Measurements from ENCODE around the gene PHACTR3.

The PHACTR3 gene

DNA sequence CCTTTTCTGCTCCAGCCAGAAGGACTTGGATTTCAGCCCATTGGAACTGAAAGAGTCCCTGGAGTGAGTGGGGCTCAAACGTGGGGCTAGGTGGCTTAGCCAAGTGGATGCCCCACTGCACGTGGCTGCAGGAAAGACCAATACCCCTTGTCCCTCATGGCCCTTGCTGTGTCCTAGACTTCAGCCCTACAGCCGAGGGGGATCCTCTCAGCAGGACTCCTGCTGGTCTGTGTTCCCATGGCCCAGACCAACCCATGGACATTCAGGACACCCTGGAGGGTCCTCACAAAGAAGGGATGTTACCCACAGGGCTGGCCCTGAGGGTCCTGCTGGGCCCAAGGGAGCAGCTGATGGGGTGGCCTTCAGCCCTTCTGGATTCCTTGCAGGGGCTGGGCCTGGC is 30.0 kb upstream of the PHACTR3 start:
- no peak for DNase-seq

DNA sequence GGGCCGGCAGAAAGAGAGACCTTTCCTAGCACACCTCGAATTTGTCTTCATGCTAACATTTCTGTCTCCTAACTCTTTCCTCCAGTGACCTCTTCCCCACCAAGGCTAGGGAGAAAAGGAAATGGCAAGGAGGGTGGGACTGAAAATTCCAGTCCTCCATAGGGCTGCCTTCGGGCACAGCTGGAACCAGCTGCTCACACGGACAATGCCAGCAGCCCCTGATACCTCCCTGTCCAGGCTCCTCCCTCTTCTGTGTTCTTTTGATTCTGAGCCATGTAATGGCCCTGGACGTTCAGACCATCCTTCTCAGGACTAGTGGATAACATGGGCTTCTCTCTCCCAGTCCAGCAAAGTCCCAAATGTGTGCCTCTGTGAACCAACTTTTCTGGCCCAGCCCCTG is 29.1 kb upstream of the PHACTR3 start:
- no peak for DNase-seq

- no peak for DNase-seq
Observed at GRCh38 chr20:59575653-59576052, 28.7 kb upstream of the PHACTR3 start.

DNA sequence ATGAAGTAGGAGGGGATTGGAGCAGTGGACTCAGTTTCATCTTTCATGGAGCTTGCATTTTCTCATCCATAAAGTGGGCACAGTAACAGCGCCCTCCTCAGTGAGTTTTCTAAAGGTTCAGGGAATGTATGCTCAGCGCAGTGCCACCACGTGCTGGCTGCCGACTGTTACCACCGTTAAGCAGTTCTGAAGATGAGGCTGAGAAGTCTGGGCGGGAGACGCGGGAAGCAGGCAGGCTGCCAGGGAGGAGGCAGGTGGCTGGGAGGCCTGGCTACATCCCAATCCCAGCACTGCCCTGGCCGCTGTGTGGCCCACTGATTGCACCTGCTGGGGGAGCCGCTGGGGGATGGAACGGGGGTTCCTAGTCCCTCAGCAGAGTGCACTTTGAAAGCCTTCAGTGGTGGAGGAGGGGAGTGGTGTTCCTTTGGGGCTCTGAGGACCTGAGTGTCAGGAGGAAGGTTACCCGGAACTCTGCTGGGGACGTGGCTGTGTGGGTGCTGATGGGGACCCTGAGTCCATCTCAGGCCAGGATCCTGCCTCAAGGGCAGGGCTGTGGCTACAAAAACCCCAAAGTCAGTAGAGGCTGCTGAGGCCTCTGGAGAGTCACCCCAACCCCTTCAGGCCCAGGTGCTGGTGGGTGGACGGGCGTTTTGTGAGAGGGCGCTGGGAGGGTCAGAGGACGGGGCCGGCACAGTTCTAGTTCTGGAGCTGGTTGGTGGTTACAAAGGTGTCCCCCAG is 28.0 kb upstream of the PHACTR3 start:
- no peak for DNase-seq

DNA sequence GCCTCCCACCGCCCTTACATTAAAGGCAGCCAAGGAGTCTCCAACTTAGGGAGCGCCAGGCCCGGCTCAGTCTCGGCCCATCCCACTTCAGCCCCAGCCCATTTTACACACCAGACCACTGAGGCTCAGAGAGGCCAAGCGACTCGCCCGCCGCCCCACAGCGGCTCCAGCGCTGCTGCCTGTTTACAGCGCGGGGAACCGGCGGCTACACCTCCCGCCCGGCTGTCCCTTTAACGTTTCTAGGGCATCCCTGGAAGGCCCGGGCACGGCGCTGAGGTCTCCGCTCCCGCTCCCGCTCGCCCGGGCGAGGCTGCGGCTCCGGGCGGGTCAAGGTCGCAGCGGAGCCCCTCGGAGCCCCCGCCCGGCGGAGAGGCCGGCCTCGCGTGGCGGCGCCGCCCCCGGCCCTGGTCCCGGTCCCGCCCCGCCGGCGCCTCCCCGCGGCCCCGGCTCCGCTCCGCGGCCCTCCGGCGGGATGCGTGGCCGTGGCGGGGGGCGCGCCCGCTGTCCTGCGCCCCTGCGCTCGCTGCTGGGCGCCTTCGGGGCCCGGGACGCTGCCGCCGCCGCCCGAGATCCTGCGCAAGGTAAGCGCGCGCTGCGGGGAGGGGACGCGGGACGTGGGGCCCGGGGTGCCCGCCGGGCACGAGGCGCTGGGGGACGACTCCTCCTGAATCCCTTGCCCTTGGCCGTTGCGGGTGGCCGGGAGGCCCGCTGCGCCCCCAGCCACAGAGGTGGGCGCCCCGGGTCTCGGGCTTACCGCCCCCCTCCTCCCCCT is 27.1 kb upstream of the PHACTR3 start:
- DNase-seq = no peak

- DNase-seq = no peak
Observed at GRCh38 chr20:59577809-59578435, 26.4 kb upstream of the PHACTR3 start.

- no peak for DNase-seq
Observed at GRCh38 chr20:59578436-59579403, 25.6 kb upstream of the PHACTR3 start.

GRCh38 chr20:59579404-59580145 is 24.8 kb upstream of the PHACTR3 start:
- DNase-seq = no peak

DNA sequence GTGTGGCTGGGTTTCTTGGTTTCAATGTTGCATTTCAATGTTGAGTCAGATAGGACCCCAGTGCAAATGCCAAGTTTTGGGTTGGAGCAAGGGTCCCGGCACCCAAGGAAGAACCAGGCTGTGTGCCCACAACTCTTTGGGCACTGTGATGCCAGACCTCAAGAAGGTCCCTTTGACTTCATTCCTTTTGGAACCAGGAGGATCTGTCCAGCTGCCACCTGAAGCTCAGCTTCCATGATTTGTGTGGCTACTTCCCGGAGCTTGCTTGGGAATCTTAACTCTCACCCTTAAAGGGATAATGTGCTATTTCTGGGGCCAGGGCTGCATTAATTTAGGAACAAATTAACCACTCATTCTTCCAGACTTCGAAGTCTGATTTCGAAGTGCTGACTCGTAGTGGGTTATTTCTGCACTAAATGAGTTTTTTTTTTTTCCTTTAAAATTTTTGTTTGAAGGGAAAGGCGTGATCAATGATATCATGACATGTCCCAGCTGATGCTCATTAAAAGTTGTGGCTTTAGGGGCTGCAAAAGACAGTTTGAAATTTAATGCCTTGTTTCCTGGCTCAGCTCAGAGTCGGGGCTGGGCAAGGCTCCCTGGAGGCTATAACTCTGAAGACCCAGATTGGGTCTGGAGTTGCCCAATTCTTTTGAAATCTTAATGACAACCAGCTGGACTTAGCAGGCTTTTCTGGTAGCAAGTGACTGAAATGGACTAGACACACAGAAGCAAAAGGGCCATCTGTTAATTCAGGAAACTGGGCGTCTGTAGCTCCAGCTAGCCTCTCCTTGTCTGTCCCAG is 24.0 kb upstream of the PHACTR3 start:
- no peak for DNase-seq

DNA sequence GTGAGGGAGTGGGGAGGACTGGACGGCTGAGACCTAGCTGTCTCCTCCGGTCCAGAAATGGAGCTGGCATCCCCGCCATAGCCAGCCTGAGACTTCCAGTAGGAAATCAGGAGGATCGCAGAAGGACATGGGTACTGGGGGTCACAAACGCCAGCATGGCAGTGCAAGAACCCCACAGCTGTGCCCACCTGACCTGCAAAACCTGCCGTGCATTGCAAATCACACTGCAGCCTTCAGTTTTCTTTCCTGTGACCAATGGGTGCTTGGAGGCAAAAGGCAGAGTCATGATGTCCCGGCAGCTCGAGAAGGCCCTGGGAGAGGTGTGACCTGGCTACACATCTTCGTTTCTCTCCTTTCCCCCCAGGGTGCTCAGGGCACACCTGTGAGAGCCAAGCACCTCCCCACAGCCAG is 23.3 kb upstream of the PHACTR3 start:
- DNase-seq = no peak

DNA sequence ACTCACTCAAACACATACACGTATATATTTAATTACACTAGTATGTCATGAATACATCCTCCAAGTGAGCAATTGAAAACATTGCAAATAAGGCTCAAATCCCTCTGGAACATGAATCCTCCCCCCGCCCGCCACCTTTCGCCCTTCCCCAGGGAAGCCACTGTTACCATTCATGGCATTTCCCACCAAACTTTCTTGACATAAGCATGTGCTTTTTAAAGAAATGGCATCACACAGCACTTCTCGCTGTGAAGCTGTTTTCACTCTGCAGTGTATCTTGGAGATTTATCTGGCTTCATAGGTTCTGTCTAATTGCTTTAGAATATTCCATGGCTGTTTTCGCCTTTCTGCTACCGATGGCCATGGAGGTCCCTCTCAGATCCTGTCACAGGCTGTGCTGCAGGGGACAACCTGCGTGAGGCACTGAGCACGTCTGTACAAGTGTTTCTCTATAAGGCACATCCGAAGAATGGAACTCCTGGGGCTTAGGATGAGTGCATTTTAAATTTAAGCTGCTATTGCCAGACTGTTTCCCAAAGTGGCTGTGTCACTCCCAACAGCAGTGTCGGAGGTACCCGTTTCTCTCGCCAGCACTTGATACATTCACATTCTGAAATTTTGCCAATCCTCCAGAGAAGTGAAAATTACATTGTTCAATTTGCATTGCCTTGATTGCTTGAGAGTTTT is 22.2 kb upstream of the PHACTR3 start:
- DNase-seq = no peak

- DNase-seq = no peak
Observed at GRCh38 chr20:59583428-59584277, 20.7 kb upstream of the PHACTR3 start.

- no peak for DNase-seq
Observed at GRCh38 chr20:59584278-59584925, 19.9 kb upstream of the PHACTR3 start.

GRCh38 chr20:59585714-59586409 is 18.5 kb upstream of the PHACTR3 start:
- no peak for DNase-seq

DNA sequence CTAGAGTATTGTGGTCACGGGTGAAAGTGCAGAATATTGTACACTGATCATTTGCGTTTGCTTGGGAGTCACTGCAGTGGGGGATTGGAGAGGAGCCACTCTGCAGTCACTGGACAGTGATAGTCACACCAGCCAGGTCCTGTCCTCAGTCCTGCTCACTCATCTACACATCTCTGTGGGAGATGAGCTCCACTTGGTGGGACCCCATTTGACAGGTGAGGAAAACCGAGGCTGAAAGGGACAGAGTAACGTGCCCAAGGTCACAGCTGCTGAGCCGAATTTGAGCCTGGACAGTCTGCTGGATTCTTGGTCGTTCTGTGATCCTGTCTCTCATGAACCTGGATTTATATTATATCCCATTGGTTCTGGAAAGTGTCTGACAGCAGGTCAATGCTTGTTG is 17.7 kb upstream of the PHACTR3 start:
- no peak for DNase-seq

DNA sequence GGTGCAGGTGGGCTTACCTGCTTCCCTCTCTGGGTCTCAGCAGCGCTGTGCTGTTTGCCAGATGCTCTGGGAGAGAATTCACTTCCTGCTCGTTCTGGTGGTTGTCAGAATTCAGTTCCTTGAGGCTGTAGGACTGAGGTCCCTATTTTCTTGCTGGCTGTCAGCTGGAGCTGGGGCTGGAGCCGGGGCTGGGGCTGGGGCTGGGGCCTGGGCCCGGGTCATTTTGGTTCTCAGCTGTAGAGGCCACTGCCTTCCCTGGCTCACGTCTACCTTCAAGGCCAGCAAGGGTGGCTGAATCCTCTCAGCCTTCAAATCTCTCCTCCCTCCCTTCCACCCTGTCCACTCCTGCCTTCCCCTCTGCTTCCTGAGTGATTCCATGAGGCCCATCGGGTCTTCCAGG is 16.8 kb upstream of the PHACTR3 start:
- no peak for DNase-seq

- no peak for DNase-seq
Observed at GRCh38 chr20:59588236-59588855, 16.0 kb upstream of the PHACTR3 start.

Data from stimulated activated CD4-positive, alpha-beta T cell treated with anti-CD3 and anti-CD28 coated beads, Interleukin-1b, Interleukin-23, amount 100 ng/mL, for 48 hours (primary cell).